ENCODE results near the gene AP4M1. TPM values are rescaled to one million over a fixed set of nuclear protein-coding genes. Genes with fewer than 3 reads are reported as not detected.

Gene AP4M1
- total and polyA plus RNA-seq, 10 of the 15 experiments (the other 5 are each of a cell fraction or from before 2014, with no cell fraction given), result 0.77 to 16.1 (median 13.0) TPM

DNA sequence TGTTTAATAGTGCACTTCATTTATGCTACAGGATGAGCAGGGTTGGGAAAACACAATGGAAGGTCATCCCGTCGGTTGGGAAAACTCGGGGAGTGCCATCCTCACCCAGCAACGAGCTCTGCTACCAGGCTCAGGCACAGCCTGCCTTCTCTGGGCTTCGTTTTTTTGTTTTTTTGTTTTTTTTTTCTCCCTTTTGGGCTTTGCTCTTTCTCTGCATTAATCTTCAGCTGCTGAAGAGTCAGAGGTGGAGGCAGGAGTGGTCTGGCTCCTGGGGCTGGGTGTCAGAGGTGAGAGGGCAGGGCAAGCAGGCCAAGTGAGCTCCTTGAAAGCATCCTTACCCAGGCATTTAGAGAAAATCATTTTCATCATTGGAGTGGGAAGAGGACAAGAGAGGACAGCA is 31.5 kb upstream of the AP4M1 start:
- Histone ChIP-seq H3K27ac (ENCODE audit: control insufficient read depth, insufficient read depth) (no peak overlapping the region), H2AFZ (ENCODE audit: control insufficient read depth, low read depth, low read length) (no peak overlapping the region), H3K9me3 (replicated peaks; ENCODE audit: control insufficient read depth, insufficient read depth, low read length) (peaks cover 32% of the 10 kb centered on the region; the same call in 2 of the 3 replicates), H4K20me1 (ENCODE audit: control insufficient read depth, insufficient read depth) (no peaks in the 10 kb centered on the region), H3K79me2 (ENCODE audit: control insufficient read depth, insufficient read depth, low read length) (no peaks in the 10 kb centered on the region), H3K4me1 (ENCODE audit: control insufficient read depth, insufficient read depth, low read length) (no peaks in the 10 kb centered on the region), H3K9ac (ENCODE audit: control insufficient read depth, insufficient read depth, low read length) (no peak overlapping the region), H3K4me2 (ENCODE audit: control insufficient read depth, insufficient read depth) (no peak overlapping the region), H3K27me3 (replicated peaks in 1 of 2; ENCODE audit: control insufficient read depth in 2 of 2, insufficient read depth in 2 of 2, low read length in 1 of 2) (no peaks in the 10 kb centered on the region), H3K4me3 (no peak overlapping the region), H3K36me3 (ENCODE audit: control insufficient read depth in 2 of 2, insufficient read depth in 2 of 2, low read length in 1 of 2) (peaks cover 25 to 43% of the 10 kb centered on the region in 2 experiments)
- ChIA-PET SMC1A (ENCODE audit: uncharacterized antibody, unreplicated experiment) (interaction anchor here (0.5 to 1.1 kb wide), 2 partner anchors 13 to 76 kb away, joined by 3 read pairs; no protein-coding TSS in a partner anchor), POLR2A (interaction anchor here (0.7 to 1.4 kb wide), 3 partner anchors 11 to 688 kb away, joined by 3 to 5 read pairs (median 3); partner anchors contain the start of gene ZNF3), RAD21 (ENCODE audit: unreplicated experiment) (no interaction called here), CTCF (interaction anchor here (0.7 kb wide), 1 partner anchor 12 kb away, joined by 3 read pairs; no protein-coding TSS in a partner anchor)
- WGBS (ENCODE audit: insufficient coverage, insufficient replicate concordance, low lambda C conversion rate, missing lambda C conversion rate), result 96% methylated on average over 5 of the region's 5 CpGs
- TF ChIP-seq, protein P1, sequence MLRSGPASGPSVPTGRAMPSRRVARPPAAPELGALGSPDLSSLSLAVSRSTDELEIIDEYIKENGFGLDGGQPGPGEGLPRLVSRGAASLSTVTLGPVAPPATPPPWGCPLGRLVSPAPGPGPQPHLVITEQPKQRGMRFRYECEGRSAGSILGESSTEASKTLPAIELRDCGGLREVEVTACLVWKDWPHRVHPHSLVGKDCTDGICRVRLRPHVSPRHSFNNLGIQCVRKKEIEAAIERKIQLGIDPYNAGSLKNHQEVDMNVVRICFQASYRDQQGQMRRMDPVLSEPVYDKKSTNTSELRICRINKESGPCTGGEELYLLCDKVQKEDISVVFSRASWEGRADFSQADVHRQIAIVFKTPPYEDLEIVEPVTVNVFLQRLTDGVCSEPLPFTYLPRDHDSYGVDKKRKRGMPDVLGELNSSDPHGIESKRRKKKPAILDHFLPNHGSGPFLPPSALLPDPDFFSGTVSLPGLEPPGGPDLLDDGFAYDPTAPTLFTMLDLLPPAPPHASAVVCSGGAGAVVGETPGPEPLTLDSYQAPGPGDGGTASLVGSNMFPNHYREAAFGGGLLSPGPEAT (IDR thresholded peaks at IDR 0.05; ENCODE audit: low read depth), result no peak
- TF ChIP-seq KDM1A (IDR thresholded peaks at IDR 0.05; ENCODE audit: borderline replicate concordance) (no peak), SIX5 (IDR thresholded peaks at IDR 0.05; ENCODE audit: low read depth, low read length, severe bottlenecking) (no peak), SMARCA5 (IDR thresholded peaks at IDR 0.05) (no peak), MEF2B (IDR thresholded peaks at IDR 0.05; ENCODE audit: partially characterized antibody, poor library complexity, severe bottlenecking) (no peak), TAF1 (IDR thresholded peaks at IDR 0.05; ENCODE audit: borderline replicate concordance, low read depth, low read length) (no peak), IKZF2 (IDR thresholded peaks at IDR 0.05) (no peak)
- TF ChIP-seq, protein P2, sequence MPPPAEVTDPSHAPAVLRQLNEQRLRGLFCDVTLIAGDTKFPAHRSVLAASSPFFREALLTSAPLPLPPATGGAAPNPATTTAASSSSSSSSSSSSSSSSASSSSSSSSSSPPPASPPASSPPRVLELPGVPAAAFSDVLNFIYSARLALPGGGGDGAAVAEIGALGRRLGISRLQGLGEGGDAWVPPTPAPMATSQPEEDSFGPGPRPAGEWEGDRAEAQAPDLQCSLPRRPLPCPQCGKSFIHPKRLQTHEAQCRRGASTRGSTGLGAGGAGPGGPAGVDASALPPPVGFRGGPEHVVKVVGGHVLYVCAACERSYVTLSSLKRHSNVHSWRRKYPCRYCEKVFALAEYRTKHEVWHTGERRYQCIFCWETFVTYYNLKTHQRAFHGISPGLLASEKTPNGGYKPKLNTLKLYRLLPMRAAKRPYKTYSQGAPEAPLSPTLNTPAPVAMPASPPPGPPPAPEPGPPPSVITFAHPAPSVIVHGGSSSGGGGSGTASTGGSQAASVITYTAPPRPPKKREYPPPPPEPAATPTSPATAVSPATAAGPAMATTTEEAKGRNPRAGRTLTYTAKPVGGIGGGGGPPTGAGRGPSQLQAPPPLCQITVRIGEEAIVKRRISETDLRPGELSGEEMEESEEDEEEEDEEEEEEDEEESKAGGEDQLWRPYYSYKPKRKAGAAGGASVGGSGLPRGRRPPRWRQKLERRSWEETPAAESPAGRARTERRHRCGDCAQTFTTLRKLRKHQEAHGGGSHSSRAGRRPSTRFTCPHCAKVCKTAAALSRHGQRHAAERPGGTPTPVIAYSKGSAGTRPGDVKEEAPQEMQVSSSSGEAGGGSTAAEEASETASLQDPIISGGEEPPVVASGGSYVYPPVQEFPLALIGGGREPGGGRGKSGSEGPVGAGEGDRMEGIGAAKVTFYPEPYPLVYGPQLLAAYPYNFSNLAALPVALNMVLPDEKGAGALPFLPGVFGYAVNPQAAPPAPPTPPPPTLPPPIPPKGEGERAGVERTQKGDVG (CRISPR knock-in tag; IDR thresholded peaks at IDR 0.05), result no peak
- TF ChIP-seq, protein P3, sequence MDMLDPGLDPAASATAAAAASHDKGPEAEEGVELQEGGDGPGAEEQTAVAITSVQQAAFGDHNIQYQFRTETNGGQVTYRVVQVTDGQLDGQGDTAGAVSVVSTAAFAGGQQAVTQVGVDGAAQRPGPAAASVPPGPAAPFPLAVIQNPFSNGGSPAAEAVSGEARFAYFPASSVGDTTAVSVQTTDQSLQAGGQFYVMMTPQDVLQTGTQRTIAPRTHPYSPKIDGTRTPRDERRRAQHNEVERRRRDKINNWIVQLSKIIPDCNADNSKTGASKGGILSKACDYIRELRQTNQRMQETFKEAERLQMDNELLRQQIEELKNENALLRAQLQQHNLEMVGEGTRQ (IDR thresholded peaks at IDR 0.05; ENCODE audit: borderline replicate concordance, low read depth, low read length), result no peak
- in situ Hi-C loops (cut with MboI) (no loop called here), intact Hi-C loops (cut with micrococcal nuclease; ENCODE audit: unreplicated experiment) (no loop called here)
- BruUV-seq (replicated peaks), result no TSS peak
- ATAC-seq, result no peak
- no peak for FAIRE-seq
- no peak for DNase-seq (ENCODE audit: low read depth, low spot score)
